ENCODE measurements around the gene CXCL1. TPM values are rescaled to one million over a fixed set of nuclear protein-coding genes. Genes with fewer than 3 reads are reported as not detected.

CXCL1 gene
- total RNA-seq, 1 donor: 4.7 TPM

- no peaks in the 10 kb centered on the region for H3K36me3 ChIP-seq (ENCODE audit: insufficient read depth, low read length)
- DNase-seq (ENCODE audit: insufficient read length, low spot score, missing footprints): no peak
- H3K9me3 ChIP-seq (ENCODE audit: low read depth, low read length): no peaks in the 10 kb centered on the region
- H3K4me2 ChIP-seq (ENCODE audit: insufficient read depth, low read length): no peak overlapping the region
- no peak overlapping the region for H2AFZ ChIP-seq (ENCODE audit: low read length)
- H3K27ac ChIP-seq (ENCODE audit: low read depth, low read length): no peak overlapping the region
- TF ChIP-seq CTCF (IDR thresholded peaks at IDR 0.05; ENCODE audit: extremely low read depth, low read depth, low read length): no peak
- H3K4me3 ChIP-seq (ENCODE audit: insufficient read depth, low read length): no peak overlapping the region
- H3K79me2 ChIP-seq (ENCODE audit: insufficient read depth, low read length): no peaks in the 10 kb centered on the region
- H4K20me1 ChIP-seq (ENCODE audit: insufficient read depth, low read length): no peaks in the 10 kb centered on the region
- H3K27me3 ChIP-seq (ENCODE audit: insufficient read depth, low read length): no peaks in the 10 kb centered on the region
- H3K4me1 ChIP-seq (ENCODE audit: insufficient read depth, low read length): peaks cover 20% of the 10 kb centered on the region
These were observed 47.2 kb downstream of the CXCL1 start for GRCh38 chr4:73916172-73916925.

GRCh38 chr4:73917081-73917501 lies 47.9 kb downstream of the CXCL1 start:
- Histone ChIP-seq H2AFZ (ENCODE audit: low read length) (no peak overlapping the region), H3K36me3 (ENCODE audit: insufficient read depth, low read length) (no peaks in the 10 kb centered on the region), H3K79me2 (ENCODE audit: insufficient read depth, low read length) (no peaks in the 10 kb centered on the region), H3K27ac (ENCODE audit: low read depth, low read length) (peak overlapping the region; percentile 83), H3K27me3 (ENCODE audit: insufficient read depth, low read length) (no peaks in the 10 kb centered on the region), H4K20me1 (ENCODE audit: insufficient read depth, low read length) (no peaks in the 10 kb centered on the region), H3K4me2 (ENCODE audit: insufficient read depth, low read length) (peak overlapping the region; percentile 55), H3K4me1 (ENCODE audit: insufficient read depth, low read length) (peaks cover 20% of the 10 kb centered on the region), H3K4me3 (ENCODE audit: insufficient read depth, low read length) (no peak overlapping the region), H3K9me3 (ENCODE audit: low read depth, low read length) (no peaks in the 10 kb centered on the region)
- no peak for TF ChIP-seq CTCF (IDR thresholded peaks at IDR 0.05; ENCODE audit: extremely low read depth, low read depth, low read length)
- peak; percentile 80 for DNase-seq (ENCODE audit: insufficient read length, low spot score, missing footprints)

GRCh38 chr4:73918058-73918457 lies 48.9 kb downstream of the CXCL1 start:
- Histone ChIP-seq H3K4me1 (ENCODE audit: insufficient read depth, low read length) (peaks cover 20% of the 10 kb centered on the region), H4K20me1 (ENCODE audit: insufficient read depth, low read length) (no peaks in the 10 kb centered on the region), H2AFZ (ENCODE audit: low read length) (no peak overlapping the region), H3K27ac (ENCODE audit: low read depth, low read length) (peak overlapping the region; percentile 83), H3K4me2 (ENCODE audit: insufficient read depth, low read length) (no peak overlapping the region), H3K36me3 (ENCODE audit: insufficient read depth, low read length) (no peaks in the 10 kb centered on the region), H3K79me2 (ENCODE audit: insufficient read depth, low read length) (no peaks in the 10 kb centered on the region), H3K4me3 (ENCODE audit: insufficient read depth, low read length) (no peak overlapping the region), H3K27me3 (ENCODE audit: insufficient read depth, low read length) (no peaks in the 10 kb centered on the region), H3K9me3 (ENCODE audit: low read depth, low read length) (no peaks in the 10 kb centered on the region)
- TF ChIP-seq CTCF (IDR thresholded peaks at IDR 0.05; ENCODE audit: extremely low read depth, low read depth, low read length): no peak
- no peak for DNase-seq (ENCODE audit: insufficient read length, low spot score, missing footprints)

- Histone ChIP-seq H3K36me3 (ENCODE audit: insufficient read depth, low read length) (no peaks in the 10 kb centered on the region), H3K27ac (ENCODE audit: low read depth, low read length) (no peak overlapping the region), H2AFZ (ENCODE audit: low read length) (no peak overlapping the region), H3K4me3 (ENCODE audit: insufficient read depth, low read length) (no peak overlapping the region), H3K4me2 (ENCODE audit: insufficient read depth, low read length) (no peak overlapping the region), H3K27me3 (ENCODE audit: insufficient read depth, low read length) (no peaks in the 10 kb centered on the region), H4K20me1 (ENCODE audit: insufficient read depth, low read length) (no peaks in the 10 kb centered on the region), H3K79me2 (ENCODE audit: insufficient read depth, low read length) (no peaks in the 10 kb centered on the region), H3K4me1 (ENCODE audit: insufficient read depth, low read length) (peaks cover 20% of the 10 kb centered on the region), H3K9me3 (ENCODE audit: low read depth, low read length) (no peaks in the 10 kb centered on the region)
- no peak for DNase-seq (ENCODE audit: insufficient read length, low spot score, missing footprints)
- no peak for TF ChIP-seq CTCF (IDR thresholded peaks at IDR 0.05; ENCODE audit: extremely low read depth, low read depth, low read length)
These were observed 50.5 kb downstream of the CXCL1 start for GRCh38 chr4:73919691-73920090.

Other genes starting within 250 kb of the CXCL1 start
- not detected in 2 replicates for gene RASSF6, start 249.0 kb upstream of the CXCL1 start, total RNA-seq
- 1.5 and 5.8 TPM in 2 replicates for gene CXCL8, start 128.8 kb upstream of the CXCL1 start, total RNA-seq
- 1.1 TPM in 1 of 2 replicates, not detected in the other for gene CXCL6, start 32.7 kb upstream of the CXCL1 start, total RNA-seq
- not detected in 2 replicates for gene PF4V1, start 16.1 kb upstream of the CXCL1 start, total RNA-seq
- gene PF4, start 112.6 kb downstream of the CXCL1 start, total RNA-seq: not detected in 2 replicates
- 0.36 TPM in 1 of 2 replicates, not detected in the other for gene PPBP, start 118.8 kb downstream of the CXCL1 start, total RNA-seq
- under 0.01 TPM in 1 of 2 replicates, not detected in the other for gene CXCL5, start 129.3 kb downstream of the CXCL1 start, total RNA-seq
- gene CXCL3, start 169.3 kb downstream of the CXCL1 start, total RNA-seq: 0.36 TPM in 1 of 2 replicates, not detected in the other
- 0.59 and 1.1 TPM in 2 replicates for gene CXCL2, start 229.8 kb downstream of the CXCL1 start, total RNA-seq

Measured in osteoblast (primary cell).